ENCODE measurements around the gene CDH23. TPM values are rescaled to one million over a fixed set of nuclear protein-coding genes. Genes with fewer than 3 reads are reported as not detected.

Gene CDH23
- total RNA-seq, 4 donors from 2014 or later: 7.1 to 56.2 (median 25.4) TPM

GRCh38 chr10:71804077-71804476 is 407.4 kb downstream of the CDH23 start:
- Histone ChIP-seq H3K4me3 (no peak overlapping the region), H3K9me3 (no peaks in the 10 kb centered on the region), H3K27ac (no peak overlapping the region), H3K36me3 (no peaks in the 10 kb centered on the region), H3K27me3 (no peaks in the 10 kb centered on the region), H3K4me1 (no peaks in the 10 kb centered on the region)
- intact Hi-C loops (cut with DNase I; ENCODE audit: low total_unique reads): no loop called here
- DNase-seq: no peak
- TF ChIP-seq CTCF (IDR thresholded peaks at IDR 0.05) (no peak), POLR2A (IDR thresholded peaks at IDR 0.05) (no peak)

- Histone ChIP-seq H3K27me3 (no peaks in the 10 kb centered on the region), H3K9me3 (no peaks in the 10 kb centered on the region), H3K36me3 (no peaks in the 10 kb centered on the region), H3K4me3 (no peak overlapping the region), H3K4me1 (no peaks in the 10 kb centered on the region), H3K27ac (no peak overlapping the region)
- no peak for DNase-seq
- TF ChIP-seq CTCF (IDR thresholded peaks at IDR 0.05) (no peak), POLR2A (IDR thresholded peaks at IDR 0.05) (no peak)
- intact Hi-C loops (cut with DNase I; ENCODE audit: low total_unique reads): no loop called here
Observed at GRCh38 chr10:71805776-71806703, 409.3 kb downstream of the CDH23 start.

GRCh38 chr10:71806704-71807556 is 410.2 kb downstream of the CDH23 start:
- H3K9me3 ChIP-seq: no peaks in the 10 kb centered on the region
- intact Hi-C loops (cut with DNase I; ENCODE audit: low total_unique reads): no loop called here
- no peaks in the 10 kb centered on the region for H3K4me1 ChIP-seq
- DNase-seq: no peak
- no peak for TF ChIP-seq POLR2A (IDR thresholded peaks at IDR 0.05)
- no peak for TF ChIP-seq CTCF (IDR thresholded peaks at IDR 0.05)
- no peak overlapping the region for H3K27ac ChIP-seq
- H3K4me3 ChIP-seq: no peak overlapping the region
- H3K27me3 ChIP-seq: no peaks in the 10 kb centered on the region
- no peaks in the 10 kb centered on the region for H3K36me3 ChIP-seq

GRCh38 chr10:71807557-71808510 is 411.1 kb downstream of the CDH23 start:
- no peak for DNase-seq
- intact Hi-C loops (cut with DNase I; ENCODE audit: low total_unique reads): no loop called here

More at GRCh38 chr10:71807557-71808510, 411.1 kb downstream of the CDH23 start:
- Histone ChIP-seq H3K4me3 (no peak overlapping the region), H3K9me3 (no peaks in the 10 kb centered on the region), H3K27ac (no peak overlapping the region), H3K4me1 (no peaks in the 10 kb centered on the region), H3K36me3 (no peaks in the 10 kb centered on the region), H3K27me3 (no peaks in the 10 kb centered on the region)
- TF ChIP-seq POLR2A (IDR thresholded peaks at IDR 0.05) (no peak), CTCF (IDR thresholded peaks at IDR 0.05) (no peak)

Measured in uterus (tissue), 4 donors.